ENCODE results near the gene JAKMIP3.

The JAKMIP3 gene

DNA sequence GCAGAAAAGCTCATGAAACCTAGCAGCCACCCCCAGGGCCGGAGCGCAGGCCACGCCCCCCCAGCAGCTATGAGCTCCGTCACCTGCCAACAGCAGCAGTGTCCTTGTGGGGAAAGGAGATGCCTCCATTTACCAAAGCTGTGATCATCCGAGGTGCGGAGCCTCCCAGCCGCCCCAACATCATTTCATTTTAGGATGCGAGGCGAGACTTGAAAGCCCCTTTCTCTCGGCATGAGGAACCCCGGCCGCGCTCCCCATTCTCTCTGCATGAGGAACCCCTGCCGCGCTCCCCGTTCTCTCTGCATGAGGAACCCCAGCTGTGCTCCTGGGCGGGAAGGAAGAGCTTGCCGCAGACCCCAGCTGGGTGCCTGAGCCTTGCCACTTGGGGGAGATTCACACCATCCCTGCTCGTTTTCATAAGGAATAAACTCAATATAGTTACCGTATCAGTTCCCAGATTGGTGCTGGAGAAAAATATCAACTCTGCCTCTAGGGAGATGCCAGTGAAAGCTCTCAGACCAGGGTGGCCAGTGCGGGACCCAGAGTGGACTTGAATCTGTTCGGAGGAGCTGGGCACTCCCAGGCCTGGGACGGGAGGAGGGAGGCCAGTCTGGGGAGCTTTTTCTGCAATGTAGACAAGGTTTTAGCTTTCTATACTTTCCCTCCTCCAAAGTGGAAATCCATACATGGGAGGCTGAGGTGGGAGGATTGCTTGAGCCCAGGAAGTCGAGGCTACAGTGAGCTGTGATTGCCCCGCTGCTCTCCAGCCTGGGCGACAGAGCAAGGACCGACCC is 35.0 kb downstream of the JAKMIP3 start:
- no peak for FAIRE-seq

- FAIRE-seq: no peak
These were observed 35.8 kb downstream of the JAKMIP3 start for GRCh38 chr10:132101529-132101928.

DNA sequence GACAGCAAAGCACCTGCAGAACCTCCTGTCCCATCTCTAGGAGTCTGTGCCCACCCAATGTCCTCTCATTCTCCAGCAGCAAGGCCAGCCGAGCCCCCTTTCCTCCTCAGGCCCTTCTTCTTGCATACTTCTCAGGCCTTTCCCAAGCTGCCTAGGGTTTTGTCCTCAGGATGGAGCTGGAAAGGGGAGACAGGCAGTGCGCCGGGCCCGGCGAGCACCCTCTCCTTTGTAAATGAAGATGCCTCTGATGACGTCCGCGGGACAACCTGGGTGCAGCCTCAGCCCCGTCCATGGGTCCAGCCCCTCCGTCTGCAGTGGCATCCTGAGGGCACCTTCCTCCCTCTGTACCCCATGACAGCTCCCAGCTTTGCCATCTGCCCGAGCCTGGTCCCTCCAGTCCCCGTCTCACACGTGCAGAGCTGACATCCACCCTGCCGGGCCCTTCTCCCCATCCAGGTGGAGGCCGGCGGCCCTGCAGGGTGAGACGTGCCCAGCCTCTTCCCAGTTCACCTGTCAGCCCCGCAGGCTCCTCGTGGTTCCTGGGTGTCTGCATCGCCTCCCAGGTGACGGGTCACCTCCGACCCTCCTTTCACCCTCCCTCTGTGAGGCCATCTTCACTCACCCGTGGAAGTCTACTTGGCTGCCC is 36.4 kb downstream of the JAKMIP3 start:
- FAIRE-seq: no peak

DNA sequence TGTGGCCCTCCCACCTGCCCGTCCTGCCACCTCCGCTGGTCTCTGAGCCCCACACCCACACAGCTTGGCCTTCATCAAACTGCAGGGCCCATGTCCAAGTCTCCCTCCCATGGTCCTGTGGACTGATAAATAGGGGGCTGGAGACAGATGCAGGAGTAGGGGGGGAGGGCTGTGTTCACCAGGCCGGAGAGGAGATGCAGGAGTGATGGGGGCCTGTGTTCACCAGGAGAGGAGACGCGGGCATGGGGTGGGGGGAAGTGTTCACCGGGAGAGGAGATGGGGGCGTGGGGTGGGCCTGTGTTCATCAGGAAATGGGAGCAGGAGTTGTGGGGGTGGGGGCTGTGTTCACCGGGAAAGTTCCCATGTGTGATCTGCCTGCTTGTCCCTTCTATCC is 37.0 kb downstream of the JAKMIP3 start:
- FAIRE-seq: no peak

DNA sequence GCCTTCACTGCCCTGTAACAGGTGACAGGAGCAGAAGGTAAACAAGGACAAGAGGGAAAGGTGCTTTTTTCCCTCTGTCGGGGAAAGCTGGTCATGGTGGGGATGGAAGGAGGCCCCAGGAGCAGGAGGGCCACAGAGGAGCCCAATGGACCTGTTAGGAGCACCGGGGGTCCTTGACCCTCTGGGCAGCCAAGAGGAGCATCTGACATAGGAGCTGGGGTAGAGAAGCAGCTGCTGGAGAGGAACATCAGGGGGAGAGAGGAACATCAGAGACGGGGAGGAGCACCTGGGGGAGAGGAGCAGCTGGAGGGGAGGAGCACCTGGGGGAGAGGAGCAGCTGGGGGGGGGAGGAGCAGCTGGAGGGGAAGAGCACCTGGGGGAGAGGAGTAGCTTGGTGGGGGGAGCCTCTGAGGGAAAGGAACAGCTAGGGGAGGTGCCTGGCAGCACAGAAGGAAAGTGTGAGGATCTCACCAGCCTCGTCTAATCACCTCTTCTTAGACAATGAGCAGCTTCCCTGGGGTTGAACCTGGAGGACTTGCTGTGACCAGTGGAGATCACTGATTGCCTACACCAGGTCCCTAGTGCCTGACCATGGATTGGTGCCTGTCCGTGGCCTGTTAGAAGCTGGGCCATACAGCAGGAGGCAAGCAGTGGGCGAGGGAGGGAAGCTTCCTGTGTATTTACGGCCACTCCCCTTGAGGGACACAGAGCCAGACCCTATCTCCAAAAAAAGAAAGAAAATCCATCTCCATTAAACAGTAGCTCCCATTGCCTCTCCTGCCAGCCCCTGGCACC is 37.6 kb downstream of the JAKMIP3 start:
- no peak for FAIRE-seq

GRCh38 chr10:132104062-132104461 is 38.3 kb downstream of the JAKMIP3 start:
- no peak for FAIRE-seq

GRCh38 chr10:132104471-132105301 is 38.9 kb downstream of the JAKMIP3 start:
- FAIRE-seq: no peak

- FAIRE-seq: no peak
These were observed 39.7 kb downstream of the JAKMIP3 start for GRCh38 chr10:132105302-132105995.

DNA sequence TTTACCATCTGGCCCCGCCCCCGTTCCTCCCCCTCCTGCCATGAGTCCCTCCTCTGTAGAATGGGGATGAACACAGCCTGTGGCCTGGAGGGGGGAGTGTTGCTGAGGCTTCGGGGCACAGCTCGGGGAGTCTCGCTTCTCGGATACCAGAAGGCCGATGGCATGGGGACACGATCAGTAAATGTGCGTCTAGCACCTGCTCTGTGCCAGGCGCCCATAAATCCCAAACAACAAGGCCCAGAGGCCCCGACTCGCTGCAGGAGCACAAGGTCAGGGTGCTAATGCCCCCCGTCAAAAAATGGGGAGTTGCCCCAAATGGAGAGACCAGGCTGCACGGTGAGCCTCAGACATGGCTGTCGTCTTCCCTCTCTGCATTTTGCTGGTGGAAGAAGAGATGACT is 40.7 kb downstream of the JAKMIP3 start:
- FAIRE-seq: no peak

- FAIRE-seq: no peak
These were observed 41.6 kb downstream of the JAKMIP3 start for GRCh38 chr10:132107186-132107948.

DNA sequence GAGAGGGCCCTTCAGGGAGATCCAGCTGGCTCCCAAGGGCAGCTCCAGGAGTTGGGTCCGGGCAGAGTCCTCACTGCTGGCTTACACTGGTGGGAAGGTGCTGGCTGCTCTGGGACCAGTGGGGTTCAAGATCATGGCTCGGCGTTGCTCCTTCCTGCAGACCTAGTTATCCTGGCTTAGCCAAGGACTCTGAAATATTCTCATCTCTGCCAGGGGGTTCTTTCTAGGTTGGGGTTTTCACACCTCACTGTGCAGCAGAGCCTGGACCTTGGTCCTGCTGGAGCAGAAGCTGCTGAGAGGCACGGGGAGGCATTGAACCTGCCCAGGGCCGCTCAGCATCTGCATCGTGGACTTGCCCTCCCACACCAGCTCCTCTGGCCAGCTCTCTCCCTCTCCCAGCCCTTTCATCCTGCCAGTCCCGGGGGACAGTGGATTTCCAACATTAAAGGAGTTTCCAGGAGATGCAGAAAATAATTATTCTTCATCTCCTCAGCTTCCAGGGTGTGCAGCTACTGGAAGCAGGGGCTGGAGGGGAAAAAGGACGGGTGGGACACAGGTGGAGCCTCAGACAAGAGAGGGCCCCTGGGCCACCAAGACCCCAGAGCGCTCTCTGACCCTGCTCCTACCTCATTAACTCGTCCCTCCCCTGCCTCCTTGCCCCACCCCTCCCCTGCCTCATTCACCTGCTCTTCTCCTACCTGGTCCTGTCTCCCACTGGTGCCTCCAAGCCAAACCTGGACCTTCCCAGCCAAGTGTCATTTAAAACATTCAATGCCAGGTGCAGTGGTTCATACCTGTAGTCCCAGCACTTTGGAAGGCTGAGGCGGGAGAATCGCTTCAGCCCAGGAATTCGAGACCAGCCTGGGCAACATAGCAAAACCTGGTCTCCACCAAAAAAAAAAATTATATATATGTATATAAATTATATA is 42.5 kb downstream of the JAKMIP3 start:
- no peak for FAIRE-seq

DNA sequence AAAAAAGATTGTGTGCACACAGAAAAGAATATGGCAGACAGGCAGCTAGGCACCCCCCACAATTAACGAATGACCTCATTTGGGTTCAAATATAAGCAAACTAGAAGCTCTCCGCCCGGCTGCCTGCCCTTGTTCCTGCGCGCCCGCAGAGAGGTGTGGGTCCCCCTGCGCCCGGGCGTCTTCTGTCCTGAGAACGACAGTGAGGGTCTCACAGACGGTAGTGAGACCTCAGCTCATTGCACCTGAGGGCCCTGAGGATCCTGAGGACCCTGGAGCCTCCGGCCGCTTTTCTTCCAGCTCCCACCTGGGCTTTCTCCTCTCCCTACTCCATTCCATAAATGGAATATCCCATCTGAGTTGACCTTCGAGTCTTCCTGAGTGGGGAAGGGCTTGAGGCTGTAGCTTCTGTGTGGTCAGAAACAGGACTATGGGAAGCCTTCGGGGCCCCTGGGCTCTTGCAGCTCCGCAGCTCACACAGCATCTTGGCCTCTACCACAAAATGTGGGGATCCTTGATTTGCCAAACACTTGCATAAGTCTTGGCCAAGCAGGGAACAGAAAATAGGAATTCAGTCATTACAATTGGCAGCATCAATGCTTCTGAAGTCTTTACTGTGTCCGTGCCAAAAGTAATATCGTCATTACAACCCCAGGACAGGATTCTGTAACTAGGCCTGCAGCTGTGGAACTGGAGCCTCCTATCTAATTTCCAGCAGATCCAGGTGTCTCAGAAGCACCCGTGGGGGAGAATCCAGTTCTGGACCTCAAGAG is 43.8 kb downstream of the JAKMIP3 start:
- no peak for FAIRE-seq

DNA sequence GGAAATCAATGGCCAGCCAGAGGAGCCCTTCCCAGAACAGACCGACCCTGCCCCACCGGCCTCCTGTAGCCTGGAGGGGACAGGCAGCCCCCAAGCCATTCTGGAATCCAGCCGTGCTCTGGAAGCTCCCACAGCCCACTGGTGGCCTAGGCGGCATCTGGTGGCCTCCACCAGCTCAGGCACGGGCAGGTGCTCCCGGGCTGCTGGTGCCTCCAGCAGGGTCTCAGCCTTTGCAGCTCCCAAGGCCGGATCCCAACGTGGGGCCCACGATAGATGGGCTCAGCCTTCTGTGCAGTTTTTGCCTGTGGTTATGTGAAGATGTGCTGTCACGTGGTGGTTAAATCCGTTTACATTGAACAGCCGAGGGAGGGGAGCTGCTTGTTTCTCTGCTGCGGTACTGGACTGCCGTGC is 44.4 kb downstream of the JAKMIP3 start:
- no peak for FAIRE-seq

DNA sequence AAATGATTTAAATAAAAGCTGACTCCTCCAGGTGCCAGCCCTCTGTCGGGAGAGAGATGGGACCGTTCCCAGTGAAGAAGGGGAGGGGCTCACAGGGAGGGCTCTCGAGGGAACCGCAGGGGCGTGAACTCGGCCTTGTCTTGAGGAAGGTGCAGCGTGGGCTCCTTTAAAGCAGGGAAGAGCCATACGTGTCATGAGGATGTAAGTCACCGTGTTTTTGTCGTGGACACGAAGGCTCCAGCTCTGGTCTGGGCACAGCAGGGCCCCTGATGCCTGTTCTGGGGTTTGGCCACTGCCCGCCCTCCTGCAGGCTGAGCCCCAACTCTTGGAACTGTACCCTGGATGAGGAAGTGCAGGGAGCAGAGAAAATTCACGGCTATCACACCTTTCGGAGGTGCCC is 45.0 kb downstream of the JAKMIP3 start:
- FAIRE-seq: no peak

DNA sequence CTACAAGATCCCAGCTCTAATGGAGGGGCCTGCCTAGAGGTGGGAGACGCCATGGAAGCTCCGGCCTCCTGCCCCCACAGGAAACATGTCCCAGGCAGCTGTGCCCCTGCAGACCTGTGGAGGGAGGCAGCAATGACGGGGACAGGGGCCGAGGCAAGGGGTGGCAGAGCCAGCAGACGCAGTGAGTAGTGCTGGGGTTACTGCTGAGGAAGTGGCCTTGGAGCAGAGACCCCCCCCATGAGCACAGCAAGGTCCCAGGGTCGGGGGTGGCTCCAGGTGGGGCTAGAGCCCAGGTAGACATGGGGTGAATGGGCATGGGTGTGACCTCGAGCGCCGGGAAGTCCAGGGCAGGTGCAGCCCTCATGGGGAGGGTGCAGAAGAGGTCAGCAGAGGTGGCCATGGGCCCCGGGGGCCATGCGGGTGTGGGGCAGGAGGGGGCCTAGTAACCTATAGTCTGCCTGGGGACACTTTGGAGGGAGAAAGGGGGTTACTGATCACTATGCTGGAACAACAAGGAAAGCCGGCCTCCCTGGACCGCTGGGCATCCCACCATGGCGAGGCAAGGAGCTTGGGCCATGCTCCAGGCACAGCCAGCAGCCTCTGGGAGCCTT is 45.5 kb downstream of the JAKMIP3 start:
- FAIRE-seq: no peak

DNA sequence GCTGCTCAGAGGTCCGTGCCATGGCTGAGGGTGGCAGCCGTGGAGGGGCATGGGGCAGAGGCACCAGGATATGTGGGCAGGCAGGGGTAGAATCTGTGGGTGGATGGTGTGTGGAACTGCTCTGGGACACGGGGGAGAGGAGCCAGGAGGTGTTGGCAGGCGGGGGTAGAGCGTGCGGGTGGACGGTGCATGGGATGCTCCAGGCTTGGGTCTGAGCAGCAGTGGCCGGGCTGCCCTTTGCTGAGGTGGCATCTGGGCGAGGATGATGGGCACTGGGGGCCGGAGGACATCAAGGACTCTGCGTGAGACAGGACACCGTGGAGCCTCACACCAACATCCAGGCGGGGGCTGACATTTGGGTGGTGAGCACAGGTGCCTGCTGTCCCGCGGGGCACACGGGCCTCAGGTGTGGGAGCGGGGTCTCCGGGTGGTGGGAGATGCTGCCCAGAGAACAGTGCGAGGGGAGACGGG is 46.2 kb downstream of the JAKMIP3 start:
- FAIRE-seq: no peak

DNA sequence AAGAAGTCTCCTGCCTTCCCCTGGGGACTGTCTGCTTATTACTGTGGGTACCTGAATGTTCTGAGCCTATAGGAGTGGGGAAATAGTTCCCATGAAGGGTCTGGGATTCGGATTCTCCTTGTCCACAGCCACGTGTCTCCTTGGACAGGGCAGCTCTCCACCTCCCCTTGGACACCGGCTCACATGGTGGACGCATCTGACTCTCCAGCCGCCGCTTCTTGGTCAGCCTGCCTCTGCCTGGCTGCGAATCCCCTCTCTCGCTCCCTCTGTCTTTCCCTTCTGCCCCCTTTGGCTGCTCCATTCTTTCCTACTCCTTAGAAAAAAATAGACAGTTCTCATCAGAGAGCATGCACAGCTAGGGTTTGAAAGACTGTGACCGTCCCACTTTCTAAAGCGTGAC is 46.9 kb downstream of the JAKMIP3 start:
- FAIRE-seq: no peak

DNA sequence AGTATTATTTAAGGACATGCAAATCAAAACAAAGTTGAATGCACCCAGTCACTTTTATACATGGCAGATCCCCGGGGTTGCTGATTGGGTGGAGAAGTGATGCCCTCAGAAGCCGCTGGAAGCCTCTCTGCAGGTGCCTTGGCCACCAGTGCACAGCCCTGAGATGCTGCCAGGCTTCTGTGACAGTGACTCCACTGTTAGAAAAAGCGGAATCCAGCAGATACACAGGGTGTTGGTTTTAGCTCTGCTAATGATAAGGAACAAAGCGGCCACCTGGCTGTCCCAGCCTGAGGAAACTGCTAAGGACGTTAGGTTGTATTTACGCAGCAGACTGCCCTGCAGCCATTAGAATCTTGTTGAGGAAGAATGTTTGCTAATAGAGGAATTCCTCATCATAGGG is 47.5 kb downstream of the JAKMIP3 start:
- no peak for FAIRE-seq

Measured in TTC549 (cell line).